ENCODE measurements around the gene ATP5IF1. TPM values are rescaled to one million over a fixed set of nuclear protein-coding genes. Genes with fewer than 3 reads are reported as not detected.

ATP5IF1 gene
- total and polyA plus RNA-seq, 8 donors = 97.5 to 159 (median 146) TPM

- Histone ChIP-seq H3K27ac (peak overlapping the region in 1 of 2 donors; percentile 82), H3K36me3 (peaks cover 0 to 19% of the 10 kb centered on the region in 2 donors), H3K4me3 (peak overlapping the region; percentile 93 to 96), H3K4me1 (peaks cover 6 to 58% of the 10 kb centered on the region in 2 donors), H3K27me3 (no peaks in the 10 kb centered on the region), H3K9me3 (no peaks in the 10 kb centered on the region)
- no peak for DNase-seq
- intact Hi-C loops (cut with DNase I) = no loop called here
- ATAC-seq = no peak
- no peak for TF ChIP-seq CTCF (IDR thresholded peaks at IDR 0.05)
Observed at GRCh38 chr1:28233264-28233606, 2.7 kb upstream of the ATP5IF1 start.

GRCh38 chr1:28236656-28237322 lies 865 bp downstream of the ATP5IF1 start:
- Histone ChIP-seq H3K4me3 (peak overlapping the region; percentile 92 to 95), H3K4me1 (peaks cover 5 to 38% of the 10 kb centered on the region in 2 donors), H3K36me3 (no peaks in the 10 kb centered on the region), H3K27ac (peak overlapping the region; percentile 4 to 94), H3K9me3 (no peaks in the 10 kb centered on the region), H3K27me3 (no peaks in the 10 kb centered on the region)
- ATAC-seq = peak; percentile 2
- DNase-seq = no peak
- TF ChIP-seq CTCF (IDR thresholded peaks at IDR 0.05) = no peak
- intact Hi-C loops (cut with DNase I) = no loop called here

GRCh38 chr1:28239004-28239403 lies 3.1 kb downstream of the ATP5IF1 start:
- H3K27ac ChIP-seq = no peak overlapping the region
- no peaks in the 10 kb centered on the region for H3K36me3 ChIP-seq
- ATAC-seq = no peak
- intact Hi-C loops (cut with DNase I) = no loop called here
- DNase-seq = no peak
- peaks cover 0 to 33% of the 10 kb centered on the region in 2 donors for H3K4me1 ChIP-seq
- no peaks in the 10 kb centered on the region for H3K9me3 ChIP-seq
- no peak for TF ChIP-seq CTCF (IDR thresholded peaks at IDR 0.05)
- H3K4me3 ChIP-seq = no peak overlapping the region
- no peaks in the 10 kb centered on the region for H3K27me3 ChIP-seq

GRCh38 chr1:28240024-28240423 lies 4.1 kb downstream of the ATP5IF1 start:
- Histone ChIP-seq H3K9me3 (no peaks in the 10 kb centered on the region), H3K27ac (no peak overlapping the region), H3K4me1 (peaks cover 0 to 40% of the 10 kb centered on the region in 2 donors), H3K4me3 (no peak overlapping the region), H3K27me3 (no peaks in the 10 kb centered on the region), H3K36me3 (no peaks in the 10 kb centered on the region)
- DNase-seq (no peak), ATAC-seq (no peak)
- TF ChIP-seq CTCF (IDR thresholded peaks at IDR 0.05) = no peak
- intact Hi-C loops (cut with DNase I) = no loop called here

GRCh38 chr1:28241638-28242241 lies 5.8 kb downstream of the ATP5IF1 start:
- no peak for TF ChIP-seq CTCF (IDR thresholded peaks at IDR 0.05)
- no peak overlapping the region for H3K27ac ChIP-seq
- no peaks in the 10 kb centered on the region for H3K27me3 ChIP-seq
- peaks cover 0 to 45% of the 10 kb centered on the region in 2 donors for H3K4me1 ChIP-seq
- no peaks in the 10 kb centered on the region for H3K9me3 ChIP-seq
- H3K4me3 ChIP-seq = no peak overlapping the region
- ATAC-seq (no peak), DNase-seq (no peak)
- H3K36me3 ChIP-seq = no peaks in the 10 kb centered on the region
- intact Hi-C loops (cut with DNase I) = no loop called here
